Measurements from ENCODE around the gene HM13. TPM values are rescaled to one million over a fixed set of nuclear protein-coding genes. Genes with fewer than 3 reads are reported as not detected.

HM13 gene
- total RNA-seq, 1 experiment from 2014 or later, result 103 TPM

DNA sequence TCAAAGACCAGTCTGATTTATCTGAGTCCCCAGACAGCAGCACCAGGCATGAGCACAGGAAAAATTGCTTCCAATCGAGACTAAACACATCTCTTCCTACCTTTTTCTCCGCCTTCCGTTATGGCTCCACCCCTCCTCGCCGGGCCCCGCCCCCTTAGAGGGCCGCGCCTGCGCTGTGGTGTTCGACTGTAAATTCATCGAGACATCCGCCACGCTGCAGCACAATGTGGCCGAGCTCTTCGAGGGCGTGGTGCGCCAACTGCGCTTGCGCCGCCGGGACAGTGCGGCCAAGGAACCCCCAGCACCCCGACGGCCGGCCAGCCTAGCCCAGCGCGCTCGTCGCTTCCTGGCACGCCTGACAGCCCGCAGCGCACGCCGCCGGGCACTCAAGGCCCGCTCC is 30.2 kb upstream of the HM13 start:
- CTCF ChIA-PET, result no interaction called here
- Mint-ChIP-seq H3K4me3 (no peak overlapping the region), H3K27ac (no peak overlapping the region)

More for the DNA sequence above, 30.2 kb upstream of the HM13 start:
- H3K36me3 Mint-ChIP-seq, result peaks cover 30% of the 10 kb centered on the region
- peaks cover 49% of the 10 kb centered on the region for H3K9me3 Mint-ChIP-seq
- POLR2A ChIA-PET, result no interaction called here
- no peak for TF ChIP-seq RORB (CRISPR knock-in tag; IDR thresholded peaks at IDR 0.05)
- no peak for TF ChIP-seq CREM (CRISPR knock-in tag; IDR thresholded peaks at IDR 0.05)
- TF ChIP-seq, protein P1, sequence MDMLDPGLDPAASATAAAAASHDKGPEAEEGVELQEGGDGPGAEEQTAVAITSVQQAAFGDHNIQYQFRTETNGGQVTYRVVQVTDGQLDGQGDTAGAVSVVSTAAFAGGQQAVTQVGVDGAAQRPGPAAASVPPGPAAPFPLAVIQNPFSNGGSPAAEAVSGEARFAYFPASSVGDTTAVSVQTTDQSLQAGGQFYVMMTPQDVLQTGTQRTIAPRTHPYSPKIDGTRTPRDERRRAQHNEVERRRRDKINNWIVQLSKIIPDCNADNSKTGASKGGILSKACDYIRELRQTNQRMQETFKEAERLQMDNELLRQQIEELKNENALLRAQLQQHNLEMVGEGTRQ (CRISPR knock-in tag; IDR thresholded peaks at IDR 0.05), result no peak
- no peak for TF ChIP-seq FOXP1 (CRISPR knock-in tag; IDR thresholded peaks at IDR 0.05; ENCODE audit: borderline replicate concordance)
- TF ChIP-seq FOXJ3 (CRISPR knock-in tag; IDR thresholded peaks at IDR 0.05; ENCODE audit: borderline replicate concordance), result no peak
- TF ChIP-seq ZNF671 (CRISPR knock-in tag; IDR thresholded peaks at IDR 0.05), result no peak
- TF ChIP-seq, protein P2, sequence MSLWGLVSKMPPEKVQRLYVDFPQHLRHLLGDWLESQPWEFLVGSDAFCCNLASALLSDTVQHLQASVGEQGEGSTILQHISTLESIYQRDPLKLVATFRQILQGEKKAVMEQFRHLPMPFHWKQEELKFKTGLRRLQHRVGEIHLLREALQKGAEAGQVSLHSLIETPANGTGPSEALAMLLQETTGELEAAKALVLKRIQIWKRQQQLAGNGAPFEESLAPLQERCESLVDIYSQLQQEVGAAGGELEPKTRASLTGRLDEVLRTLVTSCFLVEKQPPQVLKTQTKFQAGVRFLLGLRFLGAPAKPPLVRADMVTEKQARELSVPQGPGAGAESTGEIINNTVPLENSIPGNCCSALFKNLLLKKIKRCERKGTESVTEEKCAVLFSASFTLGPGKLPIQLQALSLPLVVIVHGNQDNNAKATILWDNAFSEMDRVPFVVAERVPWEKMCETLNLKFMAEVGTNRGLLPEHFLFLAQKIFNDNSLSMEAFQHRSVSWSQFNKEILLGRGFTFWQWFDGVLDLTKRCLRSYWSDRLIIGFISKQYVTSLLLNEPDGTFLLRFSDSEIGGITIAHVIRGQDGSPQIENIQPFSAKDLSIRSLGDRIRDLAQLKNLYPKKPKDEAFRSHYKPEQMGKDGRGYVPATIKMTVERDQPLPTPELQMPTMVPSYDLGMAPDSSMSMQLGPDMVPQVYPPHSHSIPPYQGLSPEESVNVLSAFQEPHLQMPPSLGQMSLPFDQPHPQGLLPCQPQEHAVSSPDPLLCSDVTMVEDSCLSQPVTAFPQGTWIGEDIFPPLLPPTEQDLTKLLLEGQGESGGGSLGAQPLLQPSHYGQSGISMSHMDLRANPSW (CRISPR knock-in tag; conservative IDR thresholded peaks at IDR 0.05; ENCODE audit: low read depth), result no peak
- TF ChIP-seq ETV6 (CRISPR knock-in tag; IDR thresholded peaks at IDR 0.05), result no peak
- TF ChIP-seq, protein P3, sequence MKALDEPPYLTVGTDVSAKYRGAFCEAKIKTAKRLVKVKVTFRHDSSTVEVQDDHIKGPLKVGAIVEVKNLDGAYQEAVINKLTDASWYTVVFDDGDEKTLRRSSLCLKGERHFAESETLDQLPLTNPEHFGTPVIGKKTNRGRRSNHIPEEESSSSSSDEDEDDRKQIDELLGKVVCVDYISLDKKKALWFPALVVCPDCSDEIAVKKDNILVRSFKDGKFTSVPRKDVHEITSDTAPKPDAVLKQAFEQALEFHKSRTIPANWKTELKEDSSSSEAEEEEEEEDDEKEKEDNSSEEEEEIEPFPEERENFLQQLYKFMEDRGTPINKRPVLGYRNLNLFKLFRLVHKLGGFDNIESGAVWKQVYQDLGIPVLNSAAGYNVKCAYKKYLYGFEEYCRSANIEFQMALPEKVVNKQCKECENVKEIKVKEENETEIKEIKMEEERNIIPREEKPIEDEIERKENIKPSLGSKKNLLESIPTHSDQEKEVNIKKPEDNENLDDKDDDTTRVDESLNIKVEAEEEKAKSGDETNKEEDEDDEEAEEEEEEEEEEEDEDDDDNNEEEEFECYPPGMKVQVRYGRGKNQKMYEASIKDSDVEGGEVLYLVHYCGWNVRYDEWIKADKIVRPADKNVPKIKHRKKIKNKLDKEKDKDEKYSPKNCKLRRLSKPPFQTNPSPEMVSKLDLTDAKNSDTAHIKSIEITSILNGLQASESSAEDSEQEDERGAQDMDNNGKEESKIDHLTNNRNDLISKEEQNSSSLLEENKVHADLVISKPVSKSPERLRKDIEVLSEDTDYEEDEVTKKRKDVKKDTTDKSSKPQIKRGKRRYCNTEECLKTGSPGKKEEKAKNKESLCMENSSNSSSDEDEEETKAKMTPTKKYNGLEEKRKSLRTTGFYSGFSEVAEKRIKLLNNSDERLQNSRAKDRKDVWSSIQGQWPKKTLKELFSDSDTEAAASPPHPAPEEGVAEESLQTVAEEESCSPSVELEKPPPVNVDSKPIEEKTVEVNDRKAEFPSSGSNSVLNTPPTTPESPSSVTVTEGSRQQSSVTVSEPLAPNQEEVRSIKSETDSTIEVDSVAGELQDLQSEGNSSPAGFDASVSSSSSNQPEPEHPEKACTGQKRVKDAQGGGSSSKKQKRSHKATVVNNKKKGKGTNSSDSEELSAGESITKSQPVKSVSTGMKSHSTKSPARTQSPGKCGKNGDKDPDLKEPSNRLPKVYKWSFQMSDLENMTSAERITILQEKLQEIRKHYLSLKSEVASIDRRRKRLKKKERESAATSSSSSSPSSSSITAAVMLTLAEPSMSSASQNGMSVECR (CRISPR knock-in tag; IDR thresholded peaks at IDR 0.05; ENCODE audit: borderline replicate concordance), result no peak
- no peak for TF ChIP-seq FOXK1 (CRISPR knock-in tag; IDR thresholded peaks at IDR 0.05)
- no peak for TF ChIP-seq TCF7 (CRISPR knock-in tag; IDR thresholded peaks at IDR 0.05; ENCODE audit: low read depth)
- TF ChIP-seq, protein P4, sequence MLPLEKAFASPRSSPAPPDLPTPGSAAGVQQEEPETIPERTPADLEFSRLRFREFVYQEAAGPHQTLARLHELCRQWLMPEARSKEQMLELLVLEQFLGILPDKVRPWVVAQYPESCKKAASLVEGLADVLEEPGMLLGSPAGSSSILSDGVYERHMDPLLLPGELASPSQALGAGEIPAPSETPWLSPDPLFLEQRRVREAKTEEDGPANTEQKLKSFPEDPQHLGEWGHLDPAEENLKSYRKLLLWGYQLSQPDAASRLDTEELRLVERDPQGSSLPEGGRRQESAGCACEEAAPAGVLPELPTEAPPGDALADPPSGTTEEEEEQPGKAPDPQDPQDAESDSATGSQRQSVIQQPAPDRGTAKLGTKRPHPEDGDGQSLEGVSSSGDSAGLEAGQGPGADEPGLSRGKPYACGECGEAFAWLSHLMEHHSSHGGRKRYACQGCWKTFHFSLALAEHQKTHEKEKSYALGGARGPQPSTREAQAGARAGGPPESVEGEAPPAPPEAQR (CRISPR knock-in tag; IDR thresholded peaks at IDR 0.05), result no peak
- no peak for TF ChIP-seq SP1 (CRISPR knock-in tag; conservative IDR thresholded peaks at IDR 0.05)
- TF ChIP-seq, protein P5, sequence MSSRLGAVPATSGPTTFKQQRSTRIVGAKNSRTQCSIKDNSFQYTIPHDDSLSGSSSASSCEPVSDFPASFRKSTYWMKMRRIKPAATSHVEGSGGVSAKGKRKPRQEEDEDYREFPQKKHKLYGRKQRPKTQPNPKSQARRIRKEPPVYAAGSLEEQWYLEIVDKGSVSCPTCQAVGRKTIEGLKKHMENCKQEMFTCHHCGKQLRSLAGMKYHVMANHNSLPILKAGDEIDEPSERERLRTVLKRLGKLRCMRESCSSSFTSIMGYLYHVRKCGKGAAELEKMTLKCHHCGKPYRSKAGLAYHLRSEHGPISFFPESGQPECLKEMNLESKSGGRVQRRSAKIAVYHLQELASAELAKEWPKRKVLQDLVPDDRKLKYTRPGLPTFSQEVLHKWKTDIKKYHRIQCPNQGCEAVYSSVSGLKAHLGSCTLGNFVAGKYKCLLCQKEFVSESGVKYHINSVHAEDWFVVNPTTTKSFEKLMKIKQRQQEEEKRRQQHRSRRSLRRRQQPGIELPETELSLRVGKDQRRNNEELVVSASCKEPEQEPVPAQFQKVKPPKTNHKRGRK (CRISPR knock-in tag; IDR thresholded peaks at IDR 0.05; ENCODE audit: borderline replicate concordance), result no peak
- TF ChIP-seq, protein P6, sequence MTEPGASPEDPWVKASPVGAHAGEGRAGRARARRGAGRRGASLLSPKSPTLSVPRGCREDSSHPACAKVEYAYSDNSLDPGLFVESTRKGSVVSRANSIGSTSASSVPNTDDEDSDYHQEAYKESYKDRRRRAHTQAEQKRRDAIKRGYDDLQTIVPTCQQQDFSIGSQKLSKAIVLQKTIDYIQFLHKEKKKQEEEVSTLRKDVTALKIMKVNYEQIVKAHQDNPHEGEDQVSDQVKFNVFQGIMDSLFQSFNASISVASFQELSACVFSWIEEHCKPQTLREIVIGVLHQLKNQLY (CRISPR knock-in tag; IDR thresholded peaks at IDR 0.05), result no peak
- H3K4me1 Mint-ChIP-seq, result no peaks in the 10 kb centered on the region
- H3K27me3 Mint-ChIP-seq (ENCODE audit: low read depth), result peaks cover 70% of the 10 kb centered on the region
- DNase-seq (ENCODE audit: low spot score) (peak; percentile 19), ATAC-seq (peak; percentile 59)

Measured in WTC11 (cell line).